ENCODE measurements around the gene SLC7A6. TPM values are rescaled to one million over a fixed set of nuclear protein-coding genes. Genes with fewer than 3 reads are reported as not detected.

SLC7A6 gene
- total RNA-seq, 1 donor from 2014 or later = 71.9 TPM

- H3K9me3 ChIP-seq (ENCODE audit: insufficient read depth, low read depth, low read length) = no peaks in the 10 kb centered on the region
- H3K27ac ChIP-seq (ENCODE audit: low read depth, low read length) = no peak overlapping the region
- H3K9ac ChIP-seq (ENCODE audit: low read length) = no peak overlapping the region
- peaks cover 25% of the 10 kb centered on the region for H3K36me3 ChIP-seq (ENCODE audit: insufficient read depth, low read length)
- H3K4me3 Mint-ChIP-seq (ENCODE audit: unreplicated experiment) = no peak overlapping the region
- DNase-seq (ENCODE audit: low read depth) (no peak), FAIRE-seq (no peak)
- no peak overlapping the region for H3K27ac Mint-ChIP-seq (ENCODE audit: unreplicated experiment)
- H3K4me1 ChIP-seq (ENCODE audit: insufficient read depth, low read length) = peaks cover 17% of the 10 kb centered on the region
- H3K79me2 ChIP-seq (ENCODE audit: insufficient read depth, low read length) = peaks cover 68% of the 10 kb centered on the region
- no peaks in the 10 kb centered on the region for H3K9me3 Mint-ChIP-seq (ENCODE audit: unreplicated experiment)
- no peak overlapping the region for H2AFZ ChIP-seq (ENCODE audit: low read depth, low read length)
- no peaks in the 10 kb centered on the region for H3K27me3 Mint-ChIP-seq (ENCODE audit: low read depth, unreplicated experiment)
- no peak for TF ChIP-seq EZH2 (IDR thresholded peaks at IDR 0.05; ENCODE audit: insufficient read depth, low read length)
- TF ChIP-seq CTCF (IDR thresholded peaks at IDR 0.05; ENCODE audit: insufficient read depth, low read depth, low read length) = no peak
- no peak overlapping the region for H3K4me3 ChIP-seq (ENCODE audit: insufficient read depth, low read depth, low read length)
- peaks cover 23% of the 10 kb centered on the region for H3K36me3 Mint-ChIP-seq (ENCODE audit: low read depth, unreplicated experiment)
- H3K27me3 ChIP-seq (ENCODE audit: insufficient read depth, low read length) = no peaks in the 10 kb centered on the region
- H3K4me1 Mint-ChIP-seq (ENCODE audit: low read depth, unreplicated experiment) = peaks cover 19% of the 10 kb centered on the region
- peaks cover 80% of the 10 kb centered on the region for H4K20me1 ChIP-seq (ENCODE audit: insufficient read depth, low read length)
- H3K4me2 ChIP-seq (ENCODE audit: low read length) = no peak overlapping the region
Measured at GRCh38 chr16:68286153-68287074, 22.1 kb downstream of the SLC7A6 start.

- no peaks in the 10 kb centered on the region for H3K27me3 Mint-ChIP-seq (ENCODE audit: low read depth, unreplicated experiment)
- Histone ChIP-seq H3K4me2 (ENCODE audit: low read length) (peak overlapping the region; percentile 31), H2AFZ (ENCODE audit: low read depth, low read length) (no peak overlapping the region), H3K4me1 (ENCODE audit: insufficient read depth, low read length) (peaks cover 17% of the 10 kb centered on the region), H3K79me2 (ENCODE audit: insufficient read depth, low read length) (peaks cover 65% of the 10 kb centered on the region), H3K27me3 (ENCODE audit: insufficient read depth, low read length) (no peaks in the 10 kb centered on the region), H3K4me3 (ENCODE audit: insufficient read depth, low read depth, low read length) (no peak overlapping the region), H3K9me3 (ENCODE audit: insufficient read depth, low read depth, low read length) (no peaks in the 10 kb centered on the region), H3K27ac (ENCODE audit: low read depth, low read length) (no peak overlapping the region), H3K9ac (ENCODE audit: low read length) (no peak overlapping the region), H3K36me3 (ENCODE audit: insufficient read depth, low read length) (peaks cover 27% of the 10 kb centered on the region), H4K20me1 (ENCODE audit: insufficient read depth, low read length) (peaks cover 82% of the 10 kb centered on the region)
- H3K9me3 Mint-ChIP-seq (ENCODE audit: unreplicated experiment) = no peaks in the 10 kb centered on the region
- peaks cover 19% of the 10 kb centered on the region for H3K4me1 Mint-ChIP-seq (ENCODE audit: low read depth, unreplicated experiment)
- H3K27ac Mint-ChIP-seq (ENCODE audit: unreplicated experiment) = peak overlapping the region; percentile 31
- no peak for TF ChIP-seq EZH2 (IDR thresholded peaks at IDR 0.05; ENCODE audit: insufficient read depth, low read length)
- no peak for TF ChIP-seq CTCF (IDR thresholded peaks at IDR 0.05; ENCODE audit: insufficient read depth, low read depth, low read length)
- H3K36me3 Mint-ChIP-seq (ENCODE audit: low read depth, unreplicated experiment) = peaks cover 16% of the 10 kb centered on the region
- DNase-seq (ENCODE audit: low read depth) (peak; percentile 65), FAIRE-seq (peak; percentile 20)
- H3K4me3 Mint-ChIP-seq (ENCODE audit: unreplicated experiment) = no peak overlapping the region
Measured at GRCh38 chr16:68287276-68288251, 23.2 kb downstream of the SLC7A6 start.
